NCI-H526 treated with DMSO at 0.1 percent for 48 hours (cell line): ENCODE measurements around the gene RBM18.

ENCODE experiments used
- DNase-seq: peaks from one replicate; lab custom pipeline; 2025; lab: John Stamatoyannopoulos, UW

Gene RBM18

DNA sequence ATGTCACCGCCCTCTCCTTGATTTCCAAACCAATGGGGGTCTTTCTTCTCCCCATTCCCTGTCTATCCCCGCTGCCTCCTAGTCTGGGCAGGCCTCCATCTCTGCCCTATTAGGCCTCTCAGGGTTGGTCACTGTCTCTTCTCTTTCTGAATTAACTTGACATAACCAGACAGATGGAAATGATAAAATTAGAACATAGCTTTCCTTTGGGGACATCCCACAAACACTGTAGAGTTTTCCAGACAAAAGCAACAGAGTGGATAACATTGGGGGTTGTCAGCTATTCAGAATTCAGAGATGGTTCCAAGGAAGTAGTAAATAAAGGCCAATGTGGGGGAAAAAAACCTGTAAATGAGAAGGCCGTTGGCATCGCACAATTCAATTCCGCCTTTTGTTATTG is 60.6 kb downstream of the RBM18 start:
- no peak for DNase-seq

DNA sequence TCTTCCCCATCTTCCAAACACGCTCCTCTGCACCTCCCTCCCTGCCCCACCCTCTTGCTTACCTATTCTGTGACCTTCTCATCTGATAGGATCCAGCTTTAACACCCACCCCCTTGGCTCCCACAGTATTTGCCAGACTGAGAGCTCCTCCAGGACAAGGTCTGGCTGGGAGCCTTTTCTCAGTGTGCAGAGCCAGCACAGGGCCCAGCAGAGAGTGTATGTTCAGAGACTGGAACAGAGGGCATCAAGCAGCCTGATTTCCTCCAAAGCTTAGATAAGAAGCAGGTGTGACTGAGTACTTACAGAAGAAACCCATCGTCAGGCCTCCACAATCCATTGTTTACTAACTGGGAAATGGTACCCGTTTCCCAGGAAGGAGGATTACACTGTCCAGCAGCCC is 62.5 kb downstream of the RBM18 start:
- DNase-seq = no peak

DNA sequence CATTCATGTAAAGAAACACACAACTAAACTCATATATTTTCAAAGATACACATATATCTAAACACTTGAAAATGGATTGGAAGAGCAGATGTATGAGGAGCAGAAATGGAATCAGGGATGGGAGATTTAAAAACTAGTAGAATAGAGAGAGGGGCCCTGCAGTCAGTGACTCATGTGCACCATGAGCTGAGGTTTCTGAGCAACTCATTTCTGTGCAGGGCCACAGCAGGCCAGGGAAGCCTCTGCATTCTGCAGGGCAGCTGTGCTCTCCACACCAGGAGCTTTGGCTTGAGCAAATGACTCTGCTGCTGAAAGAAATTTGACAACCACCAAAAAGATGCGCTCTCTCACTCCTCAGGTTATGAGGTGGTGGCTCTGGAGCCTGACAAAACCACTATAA is 63.0 kb downstream of the RBM18 start:
- DNase-seq = no peak

DNA sequence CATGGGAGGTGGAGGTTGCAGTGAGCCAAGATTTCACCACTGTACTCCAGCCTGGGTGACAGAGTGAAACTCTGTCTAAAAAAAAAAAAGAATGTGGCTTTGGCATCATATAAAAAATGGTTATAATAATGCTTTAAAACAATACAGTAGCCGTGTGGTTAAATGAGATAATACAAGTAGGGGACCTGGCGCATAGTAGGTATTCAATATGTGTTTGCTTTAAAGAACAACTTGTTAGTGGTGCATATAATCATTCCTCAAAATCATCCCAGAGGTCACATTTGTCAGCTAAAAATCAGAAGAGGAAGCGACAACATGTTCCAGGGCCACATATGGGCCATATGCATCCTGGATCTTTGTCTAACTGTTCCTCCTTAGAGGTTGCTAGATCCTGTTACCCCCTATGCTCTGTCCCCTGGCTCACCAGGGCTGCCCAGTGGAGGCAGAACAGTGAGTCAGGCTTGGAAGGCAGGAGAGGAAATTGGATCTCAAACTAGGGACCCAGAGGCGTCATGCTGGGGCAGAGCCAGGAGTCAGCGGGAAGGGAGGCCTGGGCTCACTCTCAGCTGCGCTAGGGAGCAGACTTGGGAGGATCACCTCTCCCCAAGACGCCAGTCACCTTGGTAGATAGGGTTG is 63.6 kb downstream of the RBM18 start:
- DNase-seq = no peak

DNA sequence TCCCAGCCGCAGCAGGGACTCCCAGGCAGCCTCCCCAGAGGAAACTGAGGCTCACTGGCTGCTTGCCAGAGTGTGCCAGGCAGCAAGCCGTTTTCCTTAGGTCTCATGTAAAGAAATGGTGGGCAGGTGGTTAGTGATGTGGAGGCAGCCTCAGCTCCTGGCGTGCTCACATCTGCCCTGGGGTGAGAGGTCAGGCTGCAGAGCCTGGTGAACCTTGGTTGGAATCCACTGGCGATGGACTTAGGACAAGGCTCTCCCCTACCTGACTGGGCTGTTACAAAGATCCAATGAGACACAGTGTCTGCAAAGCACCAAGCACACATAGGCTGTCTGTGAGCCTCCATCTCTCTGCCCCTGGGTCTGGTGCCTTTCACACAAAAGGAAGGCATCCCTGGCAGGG is 66.8 kb downstream of the RBM18 start:
- DNase-seq = no peak

DNA sequence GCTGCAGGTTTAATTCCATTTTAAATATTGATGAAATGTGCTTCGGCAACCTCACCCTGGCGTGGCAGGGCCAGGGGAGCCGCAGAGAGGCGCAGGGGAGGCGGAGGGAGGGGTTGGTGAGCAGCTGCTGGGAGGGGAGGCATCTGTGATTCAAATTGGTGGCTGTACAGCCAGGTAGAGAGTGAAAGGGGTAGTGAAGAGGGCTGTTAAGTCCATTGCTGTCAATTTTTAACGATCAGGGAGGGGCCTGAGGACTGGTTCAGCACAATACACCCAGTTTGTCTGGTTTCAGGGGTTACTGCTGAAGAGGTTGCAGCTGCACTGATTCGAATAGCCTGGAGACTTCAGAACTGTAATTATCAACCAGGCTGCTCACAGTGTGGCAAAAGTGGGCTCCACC is 67.2 kb downstream of the RBM18 start:
- DNase-seq = peak; percentile 28

GRCh38 chr9:122195875-122196274 is 68.8 kb downstream of the RBM18 start:
- DNase-seq = no peak

DNA sequence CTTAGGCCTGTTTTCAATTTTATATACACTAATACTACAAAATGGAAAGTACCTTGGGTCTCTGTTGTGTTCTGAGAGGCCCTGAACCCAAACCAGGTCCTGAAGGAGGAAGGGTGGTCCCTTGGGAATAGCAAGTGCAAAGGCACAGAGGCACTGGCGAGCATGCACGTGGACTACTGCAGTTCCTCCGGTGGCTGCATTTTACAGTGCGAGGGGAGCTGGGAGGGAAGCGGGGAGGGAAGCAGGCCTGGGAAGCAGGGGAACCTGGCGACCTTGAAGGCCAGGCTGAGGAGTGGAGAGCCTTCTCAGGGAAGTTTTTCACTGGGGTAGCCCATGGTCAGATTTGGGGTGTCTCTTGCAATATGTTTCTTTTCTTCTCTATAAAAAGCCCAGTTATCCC is 71.0 kb downstream of the RBM18 start:
- DNase-seq = no peak

GRCh38 chr9:122192914-122193525 is 71.6 kb downstream of the RBM18 start:
- DNase-seq = no peak

GRCh38 chr9:122192261-122192875 is 72.3 kb downstream of the RBM18 start:
- no peak for DNase-seq

GRCh38 chr9:122191584-122191983 is 73.1 kb downstream of the RBM18 start:
- no peak for DNase-seq

- DNase-seq = no peak
These were observed 73.9 kb downstream of the RBM18 start for GRCh38 chr9:122190597-122191381.

DNA sequence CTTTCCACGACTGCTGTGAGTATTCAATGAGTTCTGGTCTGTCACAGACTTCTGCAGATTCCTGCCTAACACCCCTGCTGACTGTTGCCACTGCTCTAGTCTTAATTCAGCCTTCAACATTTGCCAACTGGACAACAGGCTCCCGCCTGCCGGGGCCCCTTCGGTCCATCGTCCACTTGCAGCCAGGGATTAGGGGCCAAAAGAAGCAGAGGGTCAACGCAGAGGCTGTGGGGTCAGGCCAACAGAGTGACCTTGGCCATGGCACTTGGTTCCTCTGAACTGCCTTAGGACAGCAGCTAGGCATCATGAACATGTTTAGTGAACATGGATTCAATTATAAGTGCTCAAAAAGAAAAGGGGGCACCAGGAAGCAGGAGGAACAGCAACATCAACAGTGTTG is 76.3 kb downstream of the RBM18 start:
- no peak for DNase-seq
